Measurements from ENCODE around the gene NYAP2. TPM values are rescaled to one million over a fixed set of nuclear protein-coding genes. Genes with fewer than 3 reads are reported as not detected.

The NYAP2 gene
- total RNA-seq, 1 experiment from 2014 or later = not detected

- ATAC-seq = no peak
- H3K4me3 Mint-ChIP-seq = no peak overlapping the region
- no peak for TF ChIP-seq ZNF425 (CRISPR knock-in tag; conservative IDR thresholded peaks at IDR 0.05)
- TF ChIP-seq ESRRA (CRISPR knock-in tag; IDR thresholded peaks at IDR 0.05; ENCODE audit: borderline replicate concordance) = no peak
- TF ChIP-seq GTF2I (CRISPR knock-in tag; conservative IDR thresholded peaks at IDR 0.05) = no peak
- no peak for TF ChIP-seq AR (CRISPR knock-in tag; IDR thresholded peaks at IDR 0.05)
- no peak for TF ChIP-seq RORB (CRISPR knock-in tag; IDR thresholded peaks at IDR 0.05)
- TF ChIP-seq ZNF423 (CRISPR knock-in tag; IDR thresholded peaks at IDR 0.05) = no peak
- TF ChIP-seq OVOL2 (CRISPR knock-in tag; IDR thresholded peaks at IDR 0.05; ENCODE audit: borderline replicate concordance) = no peak
- no peak for TF ChIP-seq IRF1 (CRISPR knock-in tag; IDR thresholded peaks at IDR 0.05)
- no peak for TF ChIP-seq JAZF1 (CRISPR knock-in tag; IDR thresholded peaks at IDR 0.05)
- TF ChIP-seq ZNF121 (CRISPR knock-in tag; IDR thresholded peaks at IDR 0.05) = no peak
- no peak for TF ChIP-seq SOX15 (CRISPR knock-in tag; IDR thresholded peaks at IDR 0.05)
- no peak for TF ChIP-seq USF1 (CRISPR knock-in tag; IDR thresholded peaks at IDR 0.05)
- no peak for TF ChIP-seq FOXK1 (CRISPR knock-in tag; IDR thresholded peaks at IDR 0.05)
- TF ChIP-seq CREM (CRISPR knock-in tag; IDR thresholded peaks at IDR 0.05) = no peak
- TF ChIP-seq ARID4B (CRISPR knock-in tag; IDR thresholded peaks at IDR 0.05; ENCODE audit: borderline replicate concordance) = no peak
- TF ChIP-seq ERG (CRISPR knock-in tag; IDR thresholded peaks at IDR 0.05) = no peak
- no peak for TF ChIP-seq TP53 (CRISPR knock-in tag; IDR thresholded peaks at IDR 0.05)
- TF ChIP-seq STAT6 (CRISPR knock-in tag; conservative IDR thresholded peaks at IDR 0.05; ENCODE audit: low read depth) = no peak
- H3K4me1 Mint-ChIP-seq = no peaks in the 10 kb centered on the region
- H3K27me3 Mint-ChIP-seq (ENCODE audit: low read depth) = no peaks in the 10 kb centered on the region
- no peak overlapping the region for H3K27ac Mint-ChIP-seq
- DNase-seq (ENCODE audit: low spot score) = no peak
- POLR2A ChIA-PET = no interaction called here
- no peaks in the 10 kb centered on the region for H3K9me3 Mint-ChIP-seq
- CTCF ChIA-PET = no interaction called here
- H3K36me3 Mint-ChIP-seq = no peaks in the 10 kb centered on the region
These were observed 159.5 kb downstream of the NYAP2 start for GRCh38 chr2:225559072-225559415.

All from WTC11 (cell line).